WTC11 (cell line): ENCODE measurements around the gene IGFL4. TPM values are rescaled to one million over a fixed set of nuclear protein-coding genes. Genes with fewer than 3 reads are reported as not detected.

ENCODE experiments used
- ZNF281 ChIP-seq: sonication (generic); formaldehyde crosslinking; IDR thresholded peaks from 2 replicates; pipeline ENCODE4 v1.8.0; 2023; ENCODE audit warnings: mild to moderate bottlenecking, missing genetic modification reagents
- microRNA-seq: library from miRNA; unstranded; fragments of <30 nt; microRNA quantifications from one replicate; pipeline ENCODE4 v1.2.0, GENCODE V29; 2022; ENCODE audit warnings: borderline number of aligned reads
- total RNA-seq: library from RNA; stranded (reverse); gene quantifications from 3 replicates; pipeline ENCODE4 v1.2.3, GENCODE V29; 2021

Gene IGFL4
- total RNA-seq, 1 experiment from 2014 or later = 0.20 TPM

- TF ChIP-seq ZNF281 (CRISPR knock-in tag) = no peak
Observed at GRCh38 chr19:45990113-45990728, 50.6 kb downstream of the IGFL4 start (continued).

Small RNAs within 50 kb of the gene (microRNA-seq; reads per million reads assigned to microRNA genes)
- gene MIR769 = 349 reads per million, percentile 80 among the genes with 10 or more reads in this experiment

Other genes with a start within 250 kb of the IGFL4 start
- gene DMWD, start 248.2 kb downstream of the IGFL4 start, total RNA-seq = 50.2 to 60.7 TPM (median 56.6 TPM) in 3 replicates
- gene RSPH6A, start 225.7 kb downstream of the IGFL4 start, total RNA-seq = 0.16 to 0.39 TPM (median 0.25 TPM) in 3 replicates
- 105 to 111 TPM (median 106 TPM) in 3 replicates for gene SYMPK, start 177.9 kb downstream of the IGFL4 start, total RNA-seq
- 20.7 to 24.6 TPM (median 24.2 TPM) in 3 replicates for gene FOXA3, start 176.7 kb downstream of the IGFL4 start, total RNA-seq
- 29.8 to 32.3 TPM (median 30.3 TPM) in 3 replicates for gene IRF2BP1, start 154.9 kb downstream of the IGFL4 start, total RNA-seq
- gene MYPOP, start 138.4 kb downstream of the IGFL4 start, total RNA-seq = 13.6 to 15.1 TPM (median 14.8 TPM) in 3 replicates
- 0.13 to 0.18 TPM in 2 of 3 replicates, not detected in the other for gene NANOS2, start 126.2 kb downstream of the IGFL4 start, total RNA-seq
- 11.3 to 15.6 TPM (median 15.4 TPM) in 3 replicates for gene NOVA2, start 67.1 kb downstream of the IGFL4 start, total RNA-seq
- gene CCDC61, start 45.5 kb downstream of the IGFL4 start, total RNA-seq = 25.2 to 33.7 TPM (median 26.6 TPM) in 3 replicates
- gene PGLYRP1, start 17.9 kb downstream of the IGFL4 start, total RNA-seq = not detected in 3 replicates
- not detected in 3 replicates for gene IGFL3, start 83.7 kb upstream of the IGFL4 start, total RNA-seq
- gene IGFL2, start 107.2 kb upstream of the IGFL4 start, total RNA-seq = not detected in 3 replicates
- gene IGFL1, start 188.7 kb upstream of the IGFL4 start, total RNA-seq = not detected in 3 replicates